Endothelial cell of umbilical vein (primary cell): ENCODE data around the gene CCL4. TPM values are rescaled to one million over a fixed set of nuclear protein-coding genes. Genes with fewer than 3 reads are reported as not detected.
"Not testable (repeated sequence)": the region's sequence is repeated elsewhere in the genome, so short reads cannot be mapped to it uniquely, and the experiment has no call there.

Experiments used
- BruUV-seq: library from RNA; stranded (reverse); fragments of 400-500 nt; replicated peaks from 2 replicates; lab custom pipeline; 2021; lab: Mats Ljungman, UMichigan
- CTCF ChIA-PET: fragments of 300-600, 350-600 bp; sonication (Branson Sonifier 250); formaldehyde crosslinking; loops from one replicate; lab custom pipeline; 2021; ENCODE audit warnings: antibody characterized with exemption, inconsistent platforms; lab: Charles Lee
- POLR2A ChIA-PET: fragments of 300-600, 350-600 bp; sonication (Branson Sonifier 250); formaldehyde crosslinking; loops from one replicate; lab custom pipeline; 2021; ENCODE audit warnings: antibody characterized with exemption, inconsistent platforms; lab: Charles Lee
- DNase-seq: peaks from one replicate; pipeline ENCODE4 v3.0.0-alpha.2; 2011; ENCODE audit warnings: low read depth, low spot score
- FAIRE-seq: peaks from 2 replicates; lab custom pipeline; 2011; peaks lifted over from hg19 to GRCh38; lab: Jason Lieb, UNC
- H2AFZ ChIP-seq: 2 replicates; pipeline ENCODE4 v1.6.0; 2012; ENCODE audit warnings: low read depth, low read length, control low read depth, inconsistent platforms
- H3K27ac ChIP-seq: 2 replicates; pipeline ENCODE4 v1.5.1; 2011; ENCODE audit warnings: low read depth, mild to moderate bottlenecking, control low read depth, low read length, moderate library complexity; ENCODE audit not compliant: insufficient read depth
- H3K27me3 ChIP-seq, 2 experiments: 2 replicates each; pipeline versions ENCODE4 v1.6.0 to v1.6.1; 2011; ENCODE audit warnings: low read length in 2 of 2, mixed read lengths in 1 of 2; ENCODE audit not compliant: control insufficient read depth in 2 of 2, insufficient read depth in 2 of 2
- H3K36me3 ChIP-seq, 2 experiments: 2 replicates in 1 of 2; 3 replicates in 1 of 2; pipeline ENCODE4 v1.5.1; 2011; ENCODE audit warnings: low read length in 2 of 2, mild to moderate bottlenecking in 1 of 2, moderate library complexity in 1 of 2; ENCODE audit not compliant: control insufficient read depth in 2 of 2, insufficient read depth in 2 of 2; ENCODE audit errors: extremely low read depth in 1 of 2
- H3K4me1 ChIP-seq: 3 replicates; pipeline ENCODE4 v1.5.1; 2011; ENCODE audit warnings: mild to moderate bottlenecking, low read length; ENCODE audit not compliant: control insufficient read depth, insufficient read depth; ENCODE audit errors: extremely low read depth
- H3K4me2 ChIP-seq: 2 replicates; pipeline ENCODE4 v1.6.1; 2011; ENCODE audit warnings: low read length, control low read depth, mixed read lengths; ENCODE audit not compliant: insufficient read depth
- H3K4me3 ChIP-seq, 3 experiments: fragments of 200-600 bp in 1 of 3; sonication (generic), shearing (Covaris generic) in 1 of 3; replicated peaks in 1 of 3; 2 replicates each; pipeline ENCODE4 v1.5.1; 2011 to 2016; ENCODE audit warnings: control low read depth in 3 of 3, low read length in 3 of 3, mild to moderate bottlenecking in 2 of 3, inconsistent platforms in 1 of 3, low read depth in 1 of 3, moderate library complexity in 1 of 3; ENCODE audit not compliant: insufficient read depth in 1 of 3
- H3K79me2 ChIP-seq: 2 replicates; pipeline ENCODE4 v1.6.0; 2012; ENCODE audit warnings: low read length, inconsistent platforms; ENCODE audit not compliant: control insufficient read depth, insufficient read depth
- H3K9ac ChIP-seq: replicated peaks from 2 replicates; pipeline ENCODE3; 2011; ENCODE audit warnings: low read length, control low read depth; ENCODE audit not compliant: insufficient read depth; ENCODE audit errors: extremely low read depth
- H3K9me1 ChIP-seq: replicated peaks from 3 replicates; pipeline ENCODE4 v1.6.0; 2011; ENCODE audit warnings: mild to moderate bottlenecking, low read length; ENCODE audit not compliant: control insufficient read depth, insufficient read depth; ENCODE audit errors: extremely low read depth
- H3K9me3 ChIP-seq: replicated peaks from 2 replicates; pipeline ENCODE4 v1.5.1; 2012; ENCODE audit warnings: low read length, inconsistent platforms; ENCODE audit not compliant: control insufficient read depth, insufficient read depth
- H4K20me1 ChIP-seq: replicated peaks from 2 replicates; pipeline ENCODE3; 2011; ENCODE audit warnings: mild to moderate bottlenecking, low read length; ENCODE audit not compliant: control insufficient read depth, insufficient read depth; ENCODE audit errors: extremely low read depth
- EZH2 ChIP-seq: IDR thresholded peaks from 2 replicates; pipeline ENCODE4 v1.6.1; 2012; ENCODE audit warnings: borderline replicate concordance, low read depth, mild to moderate bottlenecking, moderate library complexity, low read length, inconsistent platforms; ENCODE audit not compliant: severe bottlenecking
- JUN ChIP-seq: IDR thresholded peaks from 2 replicates; pipeline ENCODE4 v1.6.1; 2011; ENCODE audit warnings: borderline replicate concordance, low read depth; ENCODE audit not compliant: insufficient read length, insufficient read depth
- MYC ChIP-seq: IDR thresholded peaks from one replicate; pipeline ENCODE4 v1.6.1; 2011; ENCODE audit warnings: mild to moderate bottlenecking, low read depth, low read length
- POLR2A ChIP-seq: IDR thresholded peaks from 2 replicates; pipeline ENCODE4 v1.6.1; 2012; ENCODE audit warnings: low read depth, mild to moderate bottlenecking, control low read depth, low read length
- dilution Hi-C: fragments of 300-500 bp; cut with MboI; formaldehyde crosslinking; loops from one replicate; pipeline ENCODE4 v1.15.0; 2019; ENCODE audit warnings: low sequenced_read_pairs; ENCODE audit not compliant: extremely low pct_ligation_motif_present
- intact Hi-C: fragments of 100-400 bp; cut with micrococcal nuclease; formaldehyde crosslinking; loops from one replicate; pipeline ENCODE4 v1.10.0; 2022
- polyA plus RNA-seq, 4 experiments: library from polyadenylated mRNA; depleted of rRNA in 3 of 4; stranded (reverse) in 3 of 4; unstranded in 1 of 4; fragments of >200 nt; gene quantifications; 2 replicates each; pipeline versions ENCODE4 v1.2.1 to v1.2.3, GENCODE V29; 2011 to 2012; ENCODE audit warnings: missing spikeins in 1 of 4
- total RNA-seq: library from RNA; stranded (reverse); gene quantifications from 2 replicates; pipeline ENCODE4 v1.2.3, GENCODE V29; 2021
- TF ChIP-seq, protein P1 (sequence below): IDR thresholded peaks from 2 replicates; pipeline ENCODE4 v1.6.1; 2011; ENCODE audit not compliant: insufficient read depth, insufficient read length

CCL4 gene
- total and polyA plus RNA-seq, 2 donors (not counting 3 experiments of a cell fraction or from before 2014, with no cell fraction given), result not detected

DNA sequence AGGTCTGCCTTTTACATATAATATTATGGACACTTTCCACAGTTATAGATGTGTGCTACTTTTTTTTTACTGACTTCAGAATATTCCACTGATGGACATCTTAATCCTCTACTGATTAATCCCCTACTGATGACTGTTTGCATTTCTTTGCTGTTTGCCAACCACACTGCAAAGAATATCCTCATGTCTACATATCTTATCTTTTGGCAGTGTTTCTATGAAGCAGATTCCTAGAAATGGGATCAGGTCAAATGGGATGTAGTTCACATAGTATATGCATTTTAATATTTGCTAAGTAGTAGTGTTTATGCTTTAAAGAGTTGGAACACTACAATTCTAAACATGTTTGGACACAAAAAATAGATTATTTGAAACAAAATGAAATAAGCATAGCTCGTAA is 16.8 kb upstream of the CCL4 start:
- Histone ChIP-seq H3K9ac (no peak overlapping the region), H3K9me1 (no peaks in the 10 kb centered on the region), H3K4me1 (no peaks in the 10 kb centered on the region), H4K20me1 (no peaks in the 10 kb centered on the region), H3K79me2 (no peaks in the 10 kb centered on the region), H3K4me3 (no peak overlapping the region), H3K27ac (no peak overlapping the region), H3K36me3 (no peaks in the 10 kb centered on the region), H2AFZ (no peak overlapping the region), H3K27me3 (peaks cover 6 to 9% of the 10 kb centered on the region in 2 experiments), H3K9me3 (no peaks in the 10 kb centered on the region), H3K4me2 (no peak overlapping the region)
- BruUV-seq, result no TSS peak
- FAIRE-seq (no peak), DNase-seq (no peak)
- ChIA-PET POLR2A (no interaction called here), CTCF (interaction anchor here (0.8 kb wide), 1 partner anchor 14 kb away, joined by 3 read pairs; no protein-coding TSS in a partner anchor)
- intact Hi-C loops, result no loop called here
- dilution Hi-C loops, result no loop called here
- TF ChIP-seq JUN, result no peak
- TF ChIP-seq, protein P1, sequence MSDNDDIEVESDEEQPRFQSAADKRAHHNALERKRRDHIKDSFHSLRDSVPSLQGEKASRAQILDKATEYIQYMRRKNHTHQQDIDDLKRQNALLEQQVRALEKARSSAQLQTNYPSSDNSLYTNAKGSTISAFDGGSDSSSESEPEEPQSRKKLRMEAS, result no peak
- no peak for TF ChIP-seq MYC
- TF ChIP-seq POLR2A, result no peak
- no peak for TF ChIP-seq EZH2

GRCh38 chr17:36087471-36087870 is 16.2 kb upstream of the CCL4 start:
- H3K4me1 ChIP-seq, FAIRE-seq, H3K79me2 ChIP-seq, H3K36me3 ChIP-seq, dilution Hi-C loops, H3K9me3 ChIP-seq, H4K20me1 ChIP-seq, H3K4me3 ChIP-seq, intact Hi-C loops, POLR2A ChIA-PET, DNase-seq, H3K27ac ChIP-seq, H3K9me1 ChIP-seq, H3K4me2 ChIP-seq, H2AFZ ChIP-seq, CTCF ChIA-PET, H3K27me3 ChIP-seq, BruUV-seq, H3K9ac ChIP-seq: not testable (repeated sequence)

DNA sequence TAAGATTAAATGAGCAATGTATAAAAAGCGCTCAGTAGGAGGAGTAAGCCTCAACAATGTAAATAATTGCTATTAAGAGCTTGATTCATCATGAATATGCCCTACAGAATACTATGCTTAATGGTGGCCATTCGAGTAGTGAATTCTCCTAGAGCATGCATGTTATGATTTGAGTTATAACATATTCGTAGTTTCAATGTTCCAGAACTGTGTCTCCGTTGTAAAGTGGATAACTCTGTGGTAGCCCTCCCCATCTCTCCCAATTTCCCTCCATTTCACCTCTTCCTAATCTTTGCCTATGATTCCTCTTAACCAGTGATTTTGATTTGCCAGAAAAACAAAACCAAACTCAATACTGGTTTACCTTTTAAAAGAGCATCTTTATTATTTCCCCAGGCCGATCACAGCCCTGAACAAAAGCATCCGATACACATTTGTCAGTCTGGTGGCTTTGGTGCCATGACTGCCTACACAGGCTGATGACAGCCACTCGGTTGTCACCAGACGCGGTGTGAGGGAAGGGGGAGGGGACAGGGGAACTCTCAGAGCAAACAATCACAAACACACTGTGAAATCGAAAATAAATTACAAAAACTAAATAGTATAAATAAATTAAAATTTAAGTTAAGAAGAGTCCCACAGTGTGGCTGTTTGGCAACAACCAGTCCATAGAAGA is 15.6 kb upstream of the CCL4 start:
- H3K27me3 ChIP-seq, H3K9me3 ChIP-seq, H3K9ac ChIP-seq, BruUV-seq, H3K4me1 ChIP-seq, H2AFZ ChIP-seq, DNase-seq, H3K36me3 ChIP-seq, FAIRE-seq, intact Hi-C loops, H3K79me2 ChIP-seq, dilution Hi-C loops, H3K4me2 ChIP-seq, H3K4me3 ChIP-seq, H4K20me1 ChIP-seq, POLR2A ChIA-PET, H3K9me1 ChIP-seq, H3K27ac ChIP-seq: not testable (repeated sequence)
- CTCF ChIA-PET, result interaction anchor here (1.0 kb wide), 1 partner anchor 16 kb away, joined by 6 read pairs; no protein-coding TSS in a partner anchor
